ENCODE results near the gene TSSK3.

- TF ChIP-seq, protein P1, sequence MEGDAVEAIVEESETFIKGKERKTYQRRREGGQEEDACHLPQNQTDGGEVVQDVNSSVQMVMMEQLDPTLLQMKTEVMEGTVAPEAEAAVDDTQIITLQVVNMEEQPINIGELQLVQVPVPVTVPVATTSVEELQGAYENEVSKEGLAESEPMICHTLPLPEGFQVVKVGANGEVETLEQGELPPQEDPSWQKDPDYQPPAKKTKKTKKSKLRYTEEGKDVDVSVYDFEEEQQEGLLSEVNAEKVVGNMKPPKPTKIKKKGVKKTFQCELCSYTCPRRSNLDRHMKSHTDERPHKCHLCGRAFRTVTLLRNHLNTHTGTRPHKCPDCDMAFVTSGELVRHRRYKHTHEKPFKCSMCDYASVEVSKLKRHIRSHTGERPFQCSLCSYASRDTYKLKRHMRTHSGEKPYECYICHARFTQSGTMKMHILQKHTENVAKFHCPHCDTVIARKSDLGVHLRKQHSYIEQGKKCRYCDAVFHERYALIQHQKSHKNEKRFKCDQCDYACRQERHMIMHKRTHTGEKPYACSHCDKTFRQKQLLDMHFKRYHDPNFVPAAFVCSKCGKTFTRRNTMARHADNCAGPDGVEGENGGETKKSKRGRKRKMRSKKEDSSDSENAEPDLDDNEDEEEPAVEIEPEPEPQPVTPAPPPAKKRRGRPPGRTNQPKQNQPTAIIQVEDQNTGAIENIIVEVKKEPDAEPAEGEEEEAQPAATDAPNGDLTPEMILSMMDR (IDR thresholded peaks at IDR 0.05; ENCODE audit: low read depth, low read length), result no peak
- TF ChIP-seq MYC (IDR thresholded peaks at IDR 0.05; ENCODE audit: low read depth, low read length) (no peak), POLR2A (IDR thresholded peaks at IDR 0.05; ENCODE audit: extremely low read depth, insufficient read length) (no peak)
Observed at GRCh38 chr1:32337855-32338636, 24.3 kb upstream of the TSSK3 start.
